ENCODE data around the gene MBD3L2. TPM values are rescaled to one million over a fixed set of nuclear protein-coding genes. Genes with fewer than 3 reads are reported as not detected.

MBD3L2 gene
- total and polyA plus RNA-seq, 9 of the 15 experiments (the other 6 are each of a cell fraction or from before 2014, with no cell fraction given) = not detected

GRCh38 chr19:7078008-7078407, 28.9 kb downstream of the MBD3L2 start:
- no peaks in the 10 kb centered on the region for H3K9me1 ChIP-seq (ENCODE audit: control insufficient read depth, insufficient read depth, low read length)
- no peak overlapping the region for H2AFZ ChIP-seq (ENCODE audit: low read depth, low read length)
- H3K27me3 ChIP-seq (ENCODE audit: control insufficient read depth in 2 of 2, insufficient read depth in 2 of 2, low read length in 2 of 2) = no peaks in the 10 kb centered on the region
- no peak overlapping the region for H3K27ac ChIP-seq (ENCODE audit: extremely low read depth, low read depth, low read length)
- no peak overlapping the region for H3K4me3 ChIP-seq
- no peak for ATAC-seq
- H3K9ac ChIP-seq (ENCODE audit: insufficient read depth in 1 of 2, low read depth in 2 of 2, low read length in 2 of 2) = no peak overlapping the region
- CTCF ChIA-PET (ENCODE audit: low intra/inter-chr PET ratio) = no interaction called here
- POLR2A ChIA-PET = interaction anchor here (1.3 kb wide), 1 partner anchor 9 kb away, joined by 6 read pairs; the partner anchor contains the start of gene ZNF557
- H3K4me1 ChIP-seq (replicated peaks in 1 of 2; ENCODE audit: control insufficient read depth in 2 of 2, insufficient read depth in 2 of 2, low read length in 2 of 2) = no peaks in the 10 kb centered on the region
- peaks cover 92% of the 10 kb centered on the region for H3K36me3 ChIP-seq (ENCODE audit: control insufficient read depth, insufficient read depth, low read length)
- WGBS (ENCODE audit: insufficient coverage, low coverage, missing lambda C conversion rate) = 100% methylated on average over 2 of the region's 2 CpGs
- BruUV-seq (replicated peaks) = no TSS peak
- DNase-seq (ENCODE audit: extremely low read depth in 1 of 4, low spot score in 3 of 4) = no peak
- H3K4me2 ChIP-seq (ENCODE audit: insufficient read depth, low read length) = no peak overlapping the region
- in situ Hi-C loops (cut with MboI) = no loop called here
- intact Hi-C loops (cut with micrococcal nuclease) = no loop called here
- peaks cover 37% of the 10 kb centered on the region for H3K9me3 ChIP-seq (replicated peaks; ENCODE audit: control insufficient read depth, insufficient read depth, low read depth, low read length)
- no peak for FAIRE-seq
- H4K20me1 ChIP-seq (replicated peaks; ENCODE audit: control insufficient read depth, insufficient read depth, low read length) = no peaks in the 10 kb centered on the region
- H3K79me2 ChIP-seq (ENCODE audit: control insufficient read depth, insufficient read depth, low read length) = no peaks in the 10 kb centered on the region
- TF ChIP-seq ASH1L (IDR thresholded peaks at IDR 0.05; ENCODE audit: borderline replicate concordance, low read depth, partially characterized antibody) = no peak
- TF ChIP-seq BRF2 (IDR thresholded peaks at IDR 0.05; ENCODE audit: borderline replicate concordance, insufficient read depth, insufficient read length) = no peak
- no peak for TF ChIP-seq USF2 (CRISPR knock-in tag; IDR thresholded peaks at IDR 0.05)
- TF ChIP-seq SMC3 (conservative IDR thresholded peaks at IDR 0.05; ENCODE audit: insufficient read depth, low read depth, low read length) = no peak
- TF ChIP-seq ZNF584 (CRISPR knock-in tag; IDR thresholded peaks at IDR 0.05; ENCODE audit: low read depth) = no peak
- TF ChIP-seq ZNF408 (CRISPR knock-in tag; IDR thresholded peaks at IDR 0.05; ENCODE audit: low read depth) = no peak
- no peak for TF ChIP-seq ZNF707 (CRISPR knock-in tag; conservative IDR thresholded peaks at IDR 0.05)
- TF ChIP-seq ADNP (tag; IDR thresholded peaks at IDR 0.05) = no peak
- peak; percentile 100 for TF ChIP-seq ZBTB33 (CRISPR knock-in tag; IDR thresholded peaks at IDR 0.05)
- TF ChIP-seq ZNF224 (CRISPR knock-in tag; IDR thresholded peaks at IDR 0.05) = no peak
- TF ChIP-seq ZNF79 (CRISPR knock-in tag; IDR thresholded peaks at IDR 0.05; ENCODE audit: low read depth) = no peak
- TF ChIP-seq CTCF (IDR thresholded peaks at IDR 0.05 in 2 of 3, conservative IDR thresholded peaks at IDR 0.05 in 1 of 3; ENCODE audit: insufficient read depth in 2 of 3, low read depth in 1 of 3, low read length in 3 of 3) = no peak
- TF ChIP-seq ZNF239 (CRISPR knock-in tag; IDR thresholded peaks at IDR 0.05) = no peak
